Uterus (tissue), 4 donors: ENCODE measurements around the gene DHDH. TPM values are rescaled to one million over a fixed set of nuclear protein-coding genes. Genes with fewer than 3 reads are reported as not detected.
"Not testable (repeated sequence)": the region's sequence is repeated elsewhere in the genome, so short reads cannot be mapped to it uniquely, and the experiment has no call there.

Source experiments
- DNase-seq, 2 donors: peaks; one replicate each; pipeline ENCODE4 v3.0.0-alpha.2; 2019 to 2020
- H3K27ac ChIP-seq, 2 donors: fragments of 200-600 bp; sonication (generic); 1 replicate in 1 of 2; 2 replicates in 1 of 2; pipeline ENCODE4 v1.5.1; 2016 to 2018
- H3K27me3 ChIP-seq, 2 donors: fragments of 200-600 bp; sonication (generic); one replicate each; pipeline ENCODE4 v1.5.1; 2018 to 2019; ENCODE audit warnings: control low read depth in 1 of 2
- H3K36me3 ChIP-seq, 2 donors: fragments of 200-600 bp; sonication (generic); one replicate each; pipeline ENCODE4 v1.5.1; 2019; ENCODE audit warnings: control low read depth in 1 of 2
- H3K4me1 ChIP-seq, 2 donors: fragments of 200-600 bp; sonication (generic); one replicate each; pipeline ENCODE4 v1.5.1; 2018 to 2019; ENCODE audit warnings: control low read depth in 1 of 2
- H3K4me3 ChIP-seq, 2 donors: fragments of 200-600 bp; sonication (generic); 1 replicate in 1 of 2; 2 replicates in 1 of 2; pipeline ENCODE4 v1.5.1; 2018 to 2019; ENCODE audit warnings: mild to moderate bottlenecking in 1 of 2
- H3K9me3 ChIP-seq, 2 donors: fragments of 200-600 bp; sonication (generic); one replicate each; pipeline ENCODE4 v1.5.1; 2019; ENCODE audit warnings: control low read depth in 1 of 2
- POLR2A ChIP-seq, 2 donors: fragments of 450-650 bp; IDR thresholded peaks; one replicate each; pipeline ENCODE4 v1.6.1; 2016; ENCODE audit warnings: antibody characterized with exemption in 2 of 2, mild to moderate bottlenecking in 1 of 2, moderate library complexity in 1 of 2
- intact Hi-C: fragments of 100-400 bp; cut with DNase I; formaldehyde crosslinking; loops from one replicate; pipeline ENCODE4 v1.15.1; 2023; ENCODE audit warnings: low total_unique reads
- total RNA-seq, 4 donors: library from RNA; depleted of rRNA in 3 of 4; stranded (reverse); fragments of >200 nt in 3 of 4; gene quantifications; one replicate each; pipeline versions ENCODE4 v1.1.0 to v1.2.4, GENCODE V29; 2014 to 2023
- TF ChIP-seq, protein P1 (sequence below), 4 experiments: fragments of 200-600 bp in 2 of 4; fragments of 450-650 bp in 2 of 4; sonication (generic) in 2 of 4; IDR thresholded peaks; one replicate each; pipeline ENCODE4 v1.5.1; 2016 to 2019; ENCODE audit warnings: antibody characterized with exemption in 4 of 4, mild to moderate bottlenecking in 2 of 4, moderate library complexity in 1 of 4
- donor health status: DM: yes; HTN: yes; CAD: no.

Gene DHDH
- total RNA-seq, 4 donors from 2014 or later: 0.41 to 0.95 TPM; not detected in 2

DNA sequence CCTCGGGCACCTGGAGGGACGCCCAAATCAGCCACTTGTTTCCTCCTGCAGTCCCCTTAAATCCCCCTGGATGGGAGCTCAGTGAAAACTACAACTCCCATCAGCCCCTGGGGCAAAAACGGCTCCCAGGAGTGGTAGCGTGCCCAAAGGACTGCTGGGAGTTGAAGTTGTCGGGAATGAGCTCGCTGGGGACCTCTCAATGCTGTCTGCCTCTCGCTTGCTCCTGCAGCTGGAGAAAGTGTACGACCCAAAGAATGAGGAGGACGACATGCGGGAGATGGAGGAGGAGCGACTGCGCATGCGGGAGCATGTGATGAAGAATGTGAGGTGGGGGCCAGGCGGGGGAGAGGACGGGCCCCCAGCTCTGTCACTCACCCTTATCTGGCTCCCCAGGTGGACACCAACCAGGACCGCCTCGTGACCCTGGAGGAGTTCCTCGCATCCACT is 14.7 kb upstream of the DHDH start:
- TF ChIP-seq POLR2A (IDR thresholded peaks at IDR 0.05): no peak
- TF ChIP-seq, protein P1, sequence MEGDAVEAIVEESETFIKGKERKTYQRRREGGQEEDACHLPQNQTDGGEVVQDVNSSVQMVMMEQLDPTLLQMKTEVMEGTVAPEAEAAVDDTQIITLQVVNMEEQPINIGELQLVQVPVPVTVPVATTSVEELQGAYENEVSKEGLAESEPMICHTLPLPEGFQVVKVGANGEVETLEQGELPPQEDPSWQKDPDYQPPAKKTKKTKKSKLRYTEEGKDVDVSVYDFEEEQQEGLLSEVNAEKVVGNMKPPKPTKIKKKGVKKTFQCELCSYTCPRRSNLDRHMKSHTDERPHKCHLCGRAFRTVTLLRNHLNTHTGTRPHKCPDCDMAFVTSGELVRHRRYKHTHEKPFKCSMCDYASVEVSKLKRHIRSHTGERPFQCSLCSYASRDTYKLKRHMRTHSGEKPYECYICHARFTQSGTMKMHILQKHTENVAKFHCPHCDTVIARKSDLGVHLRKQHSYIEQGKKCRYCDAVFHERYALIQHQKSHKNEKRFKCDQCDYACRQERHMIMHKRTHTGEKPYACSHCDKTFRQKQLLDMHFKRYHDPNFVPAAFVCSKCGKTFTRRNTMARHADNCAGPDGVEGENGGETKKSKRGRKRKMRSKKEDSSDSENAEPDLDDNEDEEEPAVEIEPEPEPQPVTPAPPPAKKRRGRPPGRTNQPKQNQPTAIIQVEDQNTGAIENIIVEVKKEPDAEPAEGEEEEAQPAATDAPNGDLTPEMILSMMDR (IDR thresholded peaks at IDR 0.05): no peak
- H3K9me3 ChIP-seq: no peaks in the 10 kb centered on the region
- H3K27ac ChIP-seq: no peak overlapping the region
- H3K4me1 ChIP-seq: no peaks in the 10 kb centered on the region
- H3K4me3 ChIP-seq: no peak overlapping the region
- DNase-seq: no peak
- H3K27me3 ChIP-seq: no peaks in the 10 kb centered on the region
- intact Hi-C loops: no loop called here
- H3K36me3 ChIP-seq: no peaks in the 10 kb centered on the region

DNA sequence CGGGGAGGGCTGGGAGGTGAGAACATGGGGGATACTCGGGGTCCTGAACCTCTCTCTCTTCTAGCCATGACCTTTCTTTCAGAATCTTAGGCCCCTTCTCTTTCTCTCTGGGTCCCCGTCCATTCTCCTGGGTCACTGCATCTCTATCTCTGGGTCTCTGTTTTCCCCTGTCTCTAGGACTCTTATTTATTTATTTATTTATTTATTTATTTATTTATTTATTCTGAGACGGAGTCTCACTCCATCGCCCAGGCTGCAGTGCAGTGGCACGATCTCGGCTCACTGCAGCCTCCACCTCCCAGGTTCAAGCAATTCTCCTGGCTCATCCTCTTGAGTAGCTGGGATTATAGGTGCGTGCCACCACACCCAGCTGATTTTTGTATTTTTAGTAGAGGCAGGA is 14.2 kb upstream of the DHDH start:
- DNase-seq, H3K36me3 ChIP-seq, H3K4me3 ChIP-seq, H3K27me3 ChIP-seq, H3K27ac ChIP-seq, H3K4me1 ChIP-seq, intact Hi-C loops, H3K9me3 ChIP-seq: not testable (repeated sequence)

DNA sequence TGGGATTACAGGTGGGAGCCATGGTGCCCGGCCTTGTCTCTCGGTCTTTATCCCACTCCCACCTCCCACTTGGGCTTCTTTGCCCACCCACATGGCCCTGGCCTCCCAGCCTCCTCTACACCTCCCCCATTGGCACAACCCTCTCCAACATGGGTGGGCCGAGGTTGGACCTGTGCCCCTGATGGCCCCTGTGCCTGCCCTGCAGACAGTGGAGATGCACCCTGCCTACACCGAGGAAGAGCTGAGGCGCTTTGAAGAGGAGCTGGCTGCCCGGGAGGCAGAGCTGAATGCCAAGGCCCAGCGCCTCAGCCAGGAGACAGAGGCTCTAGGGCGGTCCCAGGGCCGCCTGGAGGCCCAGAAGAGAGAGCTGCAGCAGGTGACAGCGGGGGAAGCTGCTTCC is 12.6 kb upstream of the DHDH start:
- no peak for DNase-seq

DNA sequence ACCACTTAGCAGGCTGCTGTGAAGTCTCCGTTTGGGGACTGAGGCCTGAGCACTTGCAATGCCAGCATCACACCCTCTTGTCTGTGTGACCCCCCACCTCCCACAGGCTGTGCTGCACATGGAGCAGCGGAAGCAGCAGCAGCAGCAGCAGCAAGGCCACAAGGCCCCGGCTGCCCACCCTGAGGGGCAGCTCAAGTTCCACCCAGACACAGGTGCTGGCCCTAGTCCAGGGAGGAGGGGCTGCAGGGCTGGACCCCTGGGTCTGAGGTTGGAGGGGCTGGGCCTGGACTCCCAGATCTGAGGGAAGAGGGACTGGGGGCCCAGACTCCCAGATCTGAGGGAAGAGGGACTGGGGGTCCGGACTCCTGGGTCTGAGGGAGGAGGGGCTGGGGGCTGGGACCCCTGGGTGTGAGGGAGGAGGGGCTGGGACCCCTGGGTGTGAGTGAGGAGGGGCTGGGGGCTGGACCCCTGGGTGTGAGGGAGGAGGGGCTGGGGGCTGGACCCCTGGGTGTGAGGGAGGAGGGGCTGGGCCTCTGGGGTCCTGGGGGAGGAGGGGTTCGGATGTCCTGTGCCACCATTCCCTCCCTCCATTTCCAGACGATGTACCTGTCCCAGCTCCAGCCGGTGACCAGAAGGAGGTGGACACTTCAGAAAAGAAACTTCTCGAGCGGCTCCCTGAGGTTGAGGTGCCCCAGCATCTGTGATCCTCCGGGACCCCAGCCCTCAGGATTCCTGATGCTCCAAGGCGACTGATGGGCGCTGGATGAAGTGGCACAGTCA is 11.6 kb upstream of the DHDH start:
- intact Hi-C loops: no loop called here
- no peaks in the 10 kb centered on the region for H3K36me3 ChIP-seq
- DNase-seq: no peak
- no peaks in the 10 kb centered on the region for H3K27me3 ChIP-seq
- H3K4me3 ChIP-seq: no peak overlapping the region
- no peaks in the 10 kb centered on the region for H3K9me3 ChIP-seq
- TF ChIP-seq, protein P1 (IDR thresholded peaks at IDR 0.05): no peak
- TF ChIP-seq POLR2A (IDR thresholded peaks at IDR 0.05): no peak
- no peak overlapping the region for H3K27ac ChIP-seq
- no peaks in the 10 kb centered on the region for H3K4me1 ChIP-seq

More for the DNA sequence above, 12.6 kb upstream of the DHDH start:
- intact Hi-C loops: no loop called here
- no peaks in the 10 kb centered on the region for H3K27me3 ChIP-seq
- no peak overlapping the region for H3K4me3 ChIP-seq
- no peak overlapping the region for H3K27ac ChIP-seq
- TF ChIP-seq, protein P1 (IDR thresholded peaks at IDR 0.05): no peak
- no peak for TF ChIP-seq POLR2A (IDR thresholded peaks at IDR 0.05)
- H3K9me3 ChIP-seq: no peaks in the 10 kb centered on the region
- no peaks in the 10 kb centered on the region for H3K4me1 ChIP-seq
- no peaks in the 10 kb centered on the region for H3K36me3 ChIP-seq

DNA sequence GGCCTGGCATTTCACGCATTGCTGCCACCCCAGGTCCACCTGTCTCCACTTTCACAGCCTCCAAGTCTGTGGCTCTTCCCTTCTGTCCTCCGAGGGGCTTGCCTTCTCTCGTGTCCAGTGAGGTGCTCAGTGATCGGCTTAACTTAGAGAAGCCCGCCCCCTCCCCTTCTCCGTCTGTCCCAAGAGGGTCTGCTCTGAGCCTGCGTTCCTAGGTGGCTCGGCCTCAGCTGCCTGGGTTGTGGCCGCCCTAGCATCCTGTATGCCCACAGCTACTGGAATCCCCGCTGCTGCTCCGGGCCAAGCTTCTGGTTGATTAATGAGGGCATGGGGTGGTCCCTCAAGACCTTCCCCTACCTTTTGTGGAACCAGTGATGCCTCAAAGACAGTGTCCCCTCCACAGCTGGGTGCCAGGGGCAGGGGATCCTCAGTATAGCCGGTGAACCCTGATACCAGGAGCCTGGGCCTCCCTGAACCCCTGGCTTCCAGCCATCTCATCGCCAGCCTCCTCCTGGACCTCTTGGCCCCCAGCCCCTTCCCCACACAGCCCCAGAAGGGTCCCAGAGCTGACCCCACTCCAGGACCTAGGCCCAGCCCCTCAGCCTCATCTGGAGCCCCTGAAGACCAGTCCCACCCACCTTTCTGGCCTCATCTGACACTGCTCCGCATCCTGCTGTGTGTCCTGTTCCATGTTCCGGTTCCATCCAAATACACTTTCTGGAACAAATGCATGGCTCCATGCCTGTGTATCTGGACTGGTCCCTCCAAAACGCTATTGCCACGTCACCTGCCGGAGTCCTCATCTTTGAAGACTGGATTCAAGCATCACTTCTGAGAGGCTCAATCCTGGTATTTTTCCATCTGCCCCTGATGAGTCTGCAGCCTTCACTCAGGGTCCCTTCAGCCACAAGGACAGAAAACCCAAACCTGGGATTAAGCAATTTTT is 10.7 kb upstream of the DHDH start:
- Histone ChIP-seq H3K9me3 (no peaks in the 10 kb centered on the region), H3K4me1 (no peaks in the 10 kb centered on the region), H3K4me3 (no peak overlapping the region), H3K27ac (no peak overlapping the region), H3K27me3 (no peaks in the 10 kb centered on the region), H3K36me3 (no peaks in the 10 kb centered on the region)
- TF ChIP-seq POLR2A (IDR thresholded peaks at IDR 0.05): no peak
- TF ChIP-seq, protein P1 (IDR thresholded peaks at IDR 0.05): no peak
- intact Hi-C loops: no loop called here
- no peak for DNase-seq
